ENCODE data around the gene ASB18.
"Not testable (repeated sequence)": the region's sequence is repeated elsewhere in the genome, so short reads cannot be mapped to it uniquely, and the experiment has no call there.

Gene ASB18

GRCh38 chr2:236290742-236291425 is 26.7 kb upstream of the ASB18 start:
- Mint-ChIP-seq H3K4me1 (peaks cover 14% of the 10 kb centered on the region), H3K27ac (no peak overlapping the region), H3K36me3 (ENCODE audit: low read depth) (no peaks in the 10 kb centered on the region), H3K27me3 (ENCODE audit: low read depth, poor library complexity) (peaks cover 22% of the 10 kb centered on the region), H3K4me3 (no peak overlapping the region), H3K9me3 (no peaks in the 10 kb centered on the region)
- TF ChIP-seq, protein P1, sequence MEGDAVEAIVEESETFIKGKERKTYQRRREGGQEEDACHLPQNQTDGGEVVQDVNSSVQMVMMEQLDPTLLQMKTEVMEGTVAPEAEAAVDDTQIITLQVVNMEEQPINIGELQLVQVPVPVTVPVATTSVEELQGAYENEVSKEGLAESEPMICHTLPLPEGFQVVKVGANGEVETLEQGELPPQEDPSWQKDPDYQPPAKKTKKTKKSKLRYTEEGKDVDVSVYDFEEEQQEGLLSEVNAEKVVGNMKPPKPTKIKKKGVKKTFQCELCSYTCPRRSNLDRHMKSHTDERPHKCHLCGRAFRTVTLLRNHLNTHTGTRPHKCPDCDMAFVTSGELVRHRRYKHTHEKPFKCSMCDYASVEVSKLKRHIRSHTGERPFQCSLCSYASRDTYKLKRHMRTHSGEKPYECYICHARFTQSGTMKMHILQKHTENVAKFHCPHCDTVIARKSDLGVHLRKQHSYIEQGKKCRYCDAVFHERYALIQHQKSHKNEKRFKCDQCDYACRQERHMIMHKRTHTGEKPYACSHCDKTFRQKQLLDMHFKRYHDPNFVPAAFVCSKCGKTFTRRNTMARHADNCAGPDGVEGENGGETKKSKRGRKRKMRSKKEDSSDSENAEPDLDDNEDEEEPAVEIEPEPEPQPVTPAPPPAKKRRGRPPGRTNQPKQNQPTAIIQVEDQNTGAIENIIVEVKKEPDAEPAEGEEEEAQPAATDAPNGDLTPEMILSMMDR (IDR thresholded peaks at IDR 0.05) = no peak
- DNase-seq = no peak

DNA sequence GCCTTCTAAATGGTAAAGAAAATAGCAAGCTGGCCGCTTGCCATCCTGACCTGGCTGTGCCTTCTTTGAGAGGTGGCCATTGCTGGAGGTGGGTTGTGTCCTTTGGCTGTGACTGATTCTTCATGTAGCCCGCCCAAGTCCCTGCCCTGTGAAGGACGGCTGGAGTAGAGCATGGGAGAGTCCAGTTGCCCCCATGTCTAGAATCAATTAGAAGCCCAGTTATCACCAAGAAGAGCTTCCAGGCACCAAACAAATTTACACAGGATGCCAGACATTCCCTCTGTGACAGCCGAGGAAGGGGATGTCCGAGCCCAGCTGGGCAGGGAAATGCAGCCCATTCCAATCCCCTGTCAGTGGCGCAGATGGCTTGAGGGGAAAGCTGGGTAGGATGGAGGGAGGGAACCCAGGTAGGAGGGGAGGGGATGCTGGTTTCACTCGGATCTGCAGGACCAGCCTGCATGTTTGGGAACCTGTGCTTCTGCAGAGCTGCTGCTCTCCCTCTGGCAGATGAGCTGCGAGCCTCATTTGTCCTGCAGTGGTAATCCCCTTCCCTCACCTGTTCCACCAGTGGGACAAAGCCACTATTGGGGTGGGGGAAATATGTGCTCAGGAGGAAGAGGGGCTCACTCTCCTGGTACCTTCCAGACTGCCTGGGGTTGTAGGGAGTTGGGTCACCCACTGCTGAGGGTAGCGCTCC is 25.7 kb upstream of the ASB18 start:
- Mint-ChIP-seq H3K9me3 (peaks cover 7% of the 10 kb centered on the region), H3K36me3 (ENCODE audit: low read depth) (peaks cover 9% of the 10 kb centered on the region), H3K27ac (no peak overlapping the region), H3K4me3 (no peak overlapping the region), H3K4me1 (peaks cover 14% of the 10 kb centered on the region), H3K27me3 (ENCODE audit: low read depth, poor library complexity) (peaks cover 20% of the 10 kb centered on the region)
- TF ChIP-seq, protein P1 (IDR thresholded peaks at IDR 0.05) = no peak
- no peak for DNase-seq

GRCh38 chr2:236288373-236288772 is 24.2 kb upstream of the ASB18 start:
- H3K4me3 Mint-ChIP-seq, DNase-seq, H3K27ac Mint-ChIP-seq: not testable (repeated sequence)
- Mint-ChIP-seq H3K9me3 (peaks cover 21% of the 10 kb centered on the region), H3K4me1 (peaks cover 14% of the 10 kb centered on the region), H3K36me3 (ENCODE audit: low read depth) (peaks cover 18% of the 10 kb centered on the region), H3K27me3 (ENCODE audit: low read depth, poor library complexity) (peaks cover 16% of the 10 kb centered on the region)

DNA sequence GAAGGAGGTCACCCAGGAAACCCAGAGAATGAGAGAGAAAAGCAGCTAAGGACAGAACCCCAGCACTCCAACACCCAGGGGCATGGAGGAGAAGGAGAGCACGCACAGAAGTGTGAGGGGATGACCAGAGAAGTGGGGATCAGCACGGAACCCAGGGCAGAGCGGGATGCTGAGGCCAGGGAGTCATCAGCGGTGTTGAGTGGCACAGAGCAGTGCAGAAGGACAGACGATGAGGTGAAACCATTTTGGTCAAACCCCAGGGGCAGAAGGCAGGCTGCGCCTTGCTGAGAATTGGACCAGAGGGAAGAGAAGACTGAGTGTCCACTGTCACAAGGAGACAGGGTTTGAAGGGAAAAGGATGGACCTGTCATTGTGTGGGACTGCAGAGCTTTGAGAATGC is 23.4 kb upstream of the ASB18 start:
- no peak overlapping the region for H3K4me3 Mint-ChIP-seq
- H3K27ac Mint-ChIP-seq = no peak overlapping the region
- H3K9me3 Mint-ChIP-seq = peaks cover 26% of the 10 kb centered on the region
- TF ChIP-seq, protein P1 (IDR thresholded peaks at IDR 0.05) = no peak
- DNase-seq = no peak
- H3K4me1 Mint-ChIP-seq = peaks cover 14% of the 10 kb centered on the region
- peaks cover 16% of the 10 kb centered on the region for H3K27me3 Mint-ChIP-seq (ENCODE audit: low read depth, poor library complexity)
- H3K36me3 Mint-ChIP-seq (ENCODE audit: low read depth) = peaks cover 18% of the 10 kb centered on the region

DNA sequence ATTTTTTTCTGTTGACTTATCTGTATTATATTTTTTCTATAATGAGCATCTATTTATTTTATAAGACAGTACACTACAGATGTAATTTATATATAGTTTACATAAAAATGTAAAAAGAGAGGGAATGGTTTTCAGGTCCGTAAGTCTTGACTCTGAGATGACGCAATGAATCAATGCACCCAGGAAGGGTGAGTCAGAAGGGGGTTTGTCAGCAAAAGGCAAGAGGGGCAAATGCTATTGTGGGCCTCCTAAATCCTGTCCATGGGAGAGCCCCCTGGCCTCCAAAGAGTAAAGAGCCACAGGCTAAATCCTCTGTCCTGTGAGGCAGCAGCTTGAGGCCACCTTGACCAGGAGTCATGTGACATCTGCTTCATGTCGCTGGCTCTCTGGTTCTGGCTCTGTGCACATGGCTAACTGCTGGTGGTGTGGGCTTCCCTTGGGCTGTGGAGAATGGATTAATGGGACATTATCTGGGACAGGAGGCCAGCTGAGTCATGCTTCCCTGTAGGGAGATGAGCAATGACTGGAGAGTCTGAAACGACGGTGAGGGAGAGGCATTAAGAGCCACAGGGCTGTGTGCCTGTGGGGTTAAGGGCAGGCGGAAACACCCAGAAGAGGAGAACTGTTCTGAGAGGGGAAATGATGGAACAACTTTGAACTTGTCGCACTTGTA is 22.8 kb upstream of the ASB18 start:
- Mint-ChIP-seq H3K4me1 (peaks cover 14% of the 10 kb centered on the region), H3K36me3 (ENCODE audit: low read depth) (peaks cover 23% of the 10 kb centered on the region), H3K27ac (peak overlapping the region; percentile 79), H3K9me3 (peaks cover 32% of the 10 kb centered on the region), H3K27me3 (ENCODE audit: low read depth, poor library complexity) (peaks cover 16% of the 10 kb centered on the region), H3K4me3 (no peak overlapping the region)
- no peak for DNase-seq
- TF ChIP-seq, protein P1 (IDR thresholded peaks at IDR 0.05) = no peak

DNA sequence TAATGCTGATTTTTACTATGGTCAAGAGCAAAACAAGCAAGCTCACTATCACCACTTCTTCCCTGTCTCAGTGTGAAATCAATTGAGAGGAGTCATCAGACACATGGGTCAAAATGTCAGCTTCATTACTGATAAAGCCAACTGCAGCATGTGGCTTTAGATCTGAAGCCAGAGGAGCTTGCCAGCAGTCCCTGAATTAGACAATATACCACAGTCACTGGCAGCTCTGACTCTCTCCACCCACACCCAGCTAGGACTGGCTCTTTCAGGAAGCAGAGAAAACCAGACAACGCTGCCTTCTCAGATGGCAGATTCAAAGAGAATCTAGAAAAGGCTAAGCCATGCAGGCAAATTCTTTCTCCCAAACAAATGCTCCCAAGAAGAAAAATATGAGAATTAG is 20.0 kb upstream of the ASB18 start:
- H3K9me3 Mint-ChIP-seq = peaks cover 58% of the 10 kb centered on the region
- peaks cover 5% of the 10 kb centered on the region for H3K27me3 Mint-ChIP-seq (ENCODE audit: low read depth, poor library complexity)
- no peak overlapping the region for H3K27ac Mint-ChIP-seq
- H3K4me3 Mint-ChIP-seq = no peak overlapping the region
- no peak for DNase-seq
- peaks cover 44% of the 10 kb centered on the region for H3K36me3 Mint-ChIP-seq (ENCODE audit: low read depth)
- peaks cover 8% of the 10 kb centered on the region for H3K4me1 Mint-ChIP-seq
- TF ChIP-seq, protein P1 (IDR thresholded peaks at IDR 0.05) = no peak
